OCI-LY1 (cell line): ENCODE measurements around the gene PPP2CA.

ENCODE experiments used
- H2AFZ ChIP-seq: fragments of 200-600 bp; sonication (generic), shearing (Covaris generic); 2 replicates; pipeline ENCODE4 v1.6.0; 2014; ENCODE audit warnings: antibody characterized with exemption, mild to moderate bottlenecking, low read length
- H3F3A ChIP-seq: fragments of 200-600 bp; sonication (generic), shearing (Covaris generic); 2 replicates; pipeline ENCODE4 v1.6.0; 2014; ENCODE audit warnings: mild to moderate bottlenecking, antibody characterized with exemption, low read length, moderate library complexity; ENCODE audit not compliant: insufficient read depth
- H3K27ac ChIP-seq: fragments of 200-600 bp; sonication (generic); 2 replicates; pipeline ENCODE4 v1.5.1; 2014; ENCODE audit warnings: low read length, mixed run types, mild to moderate bottlenecking, low read depth; ENCODE audit not compliant: poor library complexity, severe bottlenecking
- H3K27me3 ChIP-seq: fragments of 200-600 bp; sonication (generic); 2 replicates; pipeline ENCODE4 v1.6.0; 2014; ENCODE audit warnings: antibody characterized with exemption, mild to moderate bottlenecking, low read length, moderate library complexity; ENCODE audit not compliant: insufficient read depth
- H3K36me3 ChIP-seq: fragments of 200-600 bp; sonication (generic); 2 replicates; pipeline ENCODE4 v1.6.1; 2014; ENCODE audit warnings: mild to moderate bottlenecking, antibody characterized with exemption, low read length, moderate library complexity, mixed read lengths; ENCODE audit not compliant: insufficient read depth
- H3K4me1 ChIP-seq: fragments of 200-600 bp; sonication (generic); 2 replicates; pipeline ENCODE4 v1.5.1; 2014; ENCODE audit warnings: mild to moderate bottlenecking, low read length, moderate library complexity; ENCODE audit not compliant: insufficient read depth, severe bottlenecking
- H3K4me2 ChIP-seq: fragments of 200-600 bp; sonication (generic), shearing (Covaris generic); 2 replicates; pipeline ENCODE4 v1.6.1; 2014; ENCODE audit warnings: low read length
- H3K4me3 ChIP-seq: fragments of 200-600 bp; sonication (generic); 2 replicates; pipeline ENCODE4 v1.5.1; 2014; ENCODE audit warnings: low read length, low read depth, mild to moderate bottlenecking, mixed read lengths; ENCODE audit not compliant: poor library complexity, severe bottlenecking
- H3K79me2 ChIP-seq: fragments of 200-600 bp; shearing (Covaris generic); 2 replicates; pipeline ENCODE4 v1.6.1; 2016; ENCODE audit warnings: mixed run types, low read length, mixed read lengths; ENCODE audit not compliant: insufficient read depth
- H3K9ac ChIP-seq: fragments of 200-600 bp; sonication (generic), shearing (Covaris generic); 2 replicates; pipeline ENCODE4 v1.6.1; 2014; ENCODE audit warnings: mild to moderate bottlenecking, low read length, mixed read lengths
- H3K9me2 ChIP-seq: fragments of 200-600 bp; sonication (generic), shearing (Covaris generic); 2 replicates; pipeline ENCODE4 v1.6.1; 2014; ENCODE audit warnings: low read depth, mild to moderate bottlenecking, low read length, mixed read lengths
- H3K9me3 ChIP-seq: fragments of 200-600 bp; shearing (Covaris generic); 2 replicates; pipeline ENCODE4 v1.6.1; 2014; ENCODE audit warnings: low read length, mixed read lengths
- H4K20me1 ChIP-seq: fragments of 200-600 bp; sonication (generic), shearing (Covaris generic); 2 replicates; pipeline ENCODE4 v1.6.0; 2016; ENCODE audit warnings: mild to moderate bottlenecking, low read length; ENCODE audit not compliant: insufficient read depth
- CTCF ChIP-seq: fragments of 200-600 bp; sonication (generic), shearing (Covaris generic); IDR thresholded peaks from 2 replicates; pipeline ENCODE4 v1.5.1; 2017; ENCODE audit warnings: mild to moderate bottlenecking, antibody characterized with exemption, low read length, moderate library complexity, mixed read lengths
- EZH2 ChIP-seq: fragments of 200-600 bp; sonication (generic), shearing (Covaris generic); IDR thresholded peaks from 2 replicates; pipeline ENCODE4 v1.8.0; 2017; ENCODE audit warnings: borderline replicate concordance, mixed run types, mild to moderate bottlenecking, antibody characterized with exemption, low read length, moderate library complexity, mixed read lengths

The PPP2CA gene

GRCh38 chr5:134203630-134204029, 22.2 kb downstream of the PPP2CA start:
- Histone ChIP-seq H3K9ac (no peak overlapping the region), H3K79me2 (peaks cover 41% of the 10 kb centered on the region), H3K36me3 (peaks cover 83% of the 10 kb centered on the region), H3K27me3 (no peaks in the 10 kb centered on the region), H3F3A (no peaks in the 10 kb centered on the region), H4K20me1 (peaks cover 9% of the 10 kb centered on the region; the same call in 1 of the 2 replicates), H3K4me1 (no peaks in the 10 kb centered on the region), H3K9me2 (no peaks in the 10 kb centered on the region), H2AFZ (no peak overlapping the region), H3K4me3 (no peak overlapping the region), H3K9me3 (no peaks in the 10 kb centered on the region), H3K4me2 (no peak overlapping the region), H3K27ac (no peak overlapping the region)
- TF ChIP-seq CTCF = no peak

- Histone ChIP-seq H2AFZ (no peak overlapping the region), H3F3A (no peaks in the 10 kb centered on the region), H3K9me2 (no peaks in the 10 kb centered on the region), H3K4me1 (no peaks in the 10 kb centered on the region), H3K27me3 (no peaks in the 10 kb centered on the region), H3K9me3 (no peaks in the 10 kb centered on the region), H3K36me3 (peaks cover 67% of the 10 kb centered on the region), H3K27ac (no peak overlapping the region), H3K9ac (no peak overlapping the region), H3K4me2 (no peak overlapping the region), H3K79me2 (no peaks in the 10 kb centered on the region), H3K4me3 (no peak overlapping the region), H4K20me1 (no peaks in the 10 kb centered on the region)
- no peak for TF ChIP-seq EZH2
- no peak for TF ChIP-seq CTCF
Observed at GRCh38 chr5:134195666-134196065, 30.2 kb downstream of the PPP2CA start.

GRCh38 chr5:134189031-134189430, 36.8 kb downstream of the PPP2CA start:
- Histone ChIP-seq H3K27ac (no peak overlapping the region), H2AFZ (no peak overlapping the region), H3K36me3 (0 out of 2 replicates have a peak, but pooled peaks cover under 1% of the 10 kb centered on the region), H3K9ac (no peak overlapping the region), H3K4me1 (no peaks in the 10 kb centered on the region), H3K27me3 (no peaks in the 10 kb centered on the region), H3K9me3 (no peaks in the 10 kb centered on the region), H4K20me1 (no peaks in the 10 kb centered on the region), H3K9me2 (no peaks in the 10 kb centered on the region), H3K79me2 (no peaks in the 10 kb centered on the region), H3K4me2 (no peak overlapping the region), H3F3A (no peaks in the 10 kb centered on the region), H3K4me3 (no peak overlapping the region)
- TF ChIP-seq EZH2 (no peak), CTCF (no peak)
